Hepatocyte (in vitro differentiated cells): Measurements from ENCODE around the gene APBB1IP.

Source experiments
- CTCF ChIP-seq: fragments of 200-600 bp; sonication (generic); IDR thresholded peaks from 2 replicates; pipeline ENCODE4 v1.5.1; 2016; ENCODE audit warnings: antibody characterized with exemption, mild to moderate bottlenecking; ENCODE audit not compliant: poor library complexity
- EZH2 ChIP-seq: fragments of 200-600 bp; sonication (generic); IDR thresholded peaks from 2 replicates; pipeline ENCODE4 v1.6.1; 2016; ENCODE audit warnings: antibody characterized with exemption, mild to moderate bottlenecking, borderline replicate concordance

- no peak for TF ChIP-seq CTCF
- no peak for TF ChIP-seq EZH2
These were observed 116.1 kb downstream of the APBB1IP start for GRCh38 chr10:26554246-26554645.
